TTC549 (cell line): ENCODE measurements around the gene ESYT3.
A peak's percentile ranks its signal among the peaks of the same experiment; 100 is the strongest.
"Not testable (repeated sequence)": the region's sequence is repeated elsewhere in the genome, so short reads cannot be mapped to it uniquely, and the experiment has no call there.

Experiments
- FAIRE-seq: peaks from 2 replicates; lab custom pipeline; 2012; peaks lifted over from hg19 to GRCh38; lab: Jason Lieb, UNC

ESYT3 gene

GRCh38 chr3:138461246-138461645 is 26.8 kb downstream of the ESYT3 start:
- FAIRE-seq: no peak

- FAIRE-seq: no peak
Measured at GRCh38 chr3:138461896-138462295, 27.5 kb downstream of the ESYT3 start.

GRCh38 chr3:138463724-138464490 is 29.5 kb downstream of the ESYT3 start:
- no peak for FAIRE-seq

GRCh38 chr3:138464491-138464860 is 30.1 kb downstream of the ESYT3 start:
- no peak for FAIRE-seq

- no peak for FAIRE-seq
Measured at GRCh38 chr3:138465451-138465850, 31.0 kb downstream of the ESYT3 start.

- no peak for FAIRE-seq
Measured at GRCh38 chr3:138465925-138466324, 31.5 kb downstream of the ESYT3 start.

- no peak for FAIRE-seq
Measured at GRCh38 chr3:138467931-138468330, 33.5 kb downstream of the ESYT3 start.

GRCh38 chr3:138468451-138468850 is 34.0 kb downstream of the ESYT3 start:
- no peak for FAIRE-seq

GRCh38 chr3:138468886-138469285 is 34.5 kb downstream of the ESYT3 start:
- no peak for FAIRE-seq

- FAIRE-seq: no peak
Measured at GRCh38 chr3:138469874-138470273, 35.5 kb downstream of the ESYT3 start.

GRCh38 chr3:138470687-138471086 is 36.3 kb downstream of the ESYT3 start:
- no peak for FAIRE-seq

- FAIRE-seq: no peak
Measured at GRCh38 chr3:138471481-138471880, 37.1 kb downstream of the ESYT3 start.

GRCh38 chr3:138472141-138472825 is 37.9 kb downstream of the ESYT3 start:
- no peak for FAIRE-seq

- FAIRE-seq: no peak
Measured at GRCh38 chr3:138473391-138473790, 39.0 kb downstream of the ESYT3 start.

- no peak for FAIRE-seq
Measured at GRCh38 chr3:138474163-138474562, 39.7 kb downstream of the ESYT3 start.

GRCh38 chr3:138476526-138476925 is 42.1 kb downstream of the ESYT3 start:
- FAIRE-seq: no peak

GRCh38 chr3:138477120-138477519 is 42.7 kb downstream of the ESYT3 start:
- no peak for FAIRE-seq

- FAIRE-seq: no peak
Measured at GRCh38 chr3:138477801-138478200, 43.4 kb downstream of the ESYT3 start.

- FAIRE-seq: peak; percentile 60
Measured at GRCh38 chr3:138479438-138479863, 45.0 kb downstream of the ESYT3 start.

- not testable (repeated sequence) for FAIRE-seq
Measured at GRCh38 chr3:138484672-138485071, 50.3 kb downstream of the ESYT3 start.

- not testable (repeated sequence) for FAIRE-seq
Measured at GRCh38 chr3:138486580-138486979, 52.2 kb downstream of the ESYT3 start.

- FAIRE-seq: no peak
Measured at GRCh38 chr3:138491971-138492370, 57.6 kb downstream of the ESYT3 start.

GRCh38 chr3:138492980-138493675 is 58.7 kb downstream of the ESYT3 start:
- no peak for FAIRE-seq
